Esophagus muscularis mucosa (tissue), 4 donors: ENCODE data around the gene RNF130. TPM values are rescaled to one million over a fixed set of nuclear protein-coding genes. Genes with fewer than 3 reads are reported as not detected.

ENCODE experiments used
- DNase-seq: peaks from one replicate; pipeline ENCODE4 v3.0.0-alpha.2; 2017; ENCODE audit errors: extremely low spot score
- H3K27ac ChIP-seq, 4 donors: fragments of 200-600 bp; sonication (generic); replicated peaks in 1 of 4; 1 replicate in 3 of 4; 2 replicates in 1 of 4; pipeline ENCODE4 v1.5.1; 2016 to 2019; ENCODE audit warnings: mild to moderate bottlenecking in 1 of 4
- H3K27me3 ChIP-seq, 4 donors: fragments of 200-600 bp; sonication (generic); one replicate each; pipeline versions ENCODE4 v1.5.1 to v1.6.0; 2016 to 2019
- H3K36me3 ChIP-seq, 4 donors: fragments of 200-600 bp; sonication (generic); one replicate each; pipeline ENCODE4 v1.5.1; 2016 to 2019
- H3K4me1 ChIP-seq, 4 donors: fragments of 200-600 bp; sonication (generic); one replicate each; pipeline ENCODE4 v1.5.1; 2016 to 2019
- H3K4me3 ChIP-seq, 4 donors: fragments of 200-600 bp; sonication (generic); 1 replicate in 2 of 4; 2 replicates in 2 of 4; pipeline ENCODE4 v1.5.1; 2016 to 2019; ENCODE audit warnings: mild to moderate bottlenecking in 4 of 4, moderate library complexity in 1 of 4
- H3K9me3 ChIP-seq, 4 donors: fragments of 200-600 bp; sonication (generic); 1 replicate in 3 of 4; 2 replicates in 1 of 4; pipeline ENCODE4 v1.5.1; 2016 to 2019
- CTCF ChIP-seq, 3 experiments: fragments of 200-600 bp in 2 of 3; fragments of 450-650 bp in 1 of 3; sonication (generic) in 2 of 3; IDR thresholded peaks; one replicate each; pipeline ENCODE4 v1.5.1; 2017 to 2019; ENCODE audit warnings: antibody characterized with exemption in 3 of 3, mild to moderate bottlenecking in 2 of 3, moderate library complexity in 1 of 3
- EP300 ChIP-seq: sonication (generic); formaldehyde crosslinking; IDR thresholded peaks from one replicate; pipeline ENCODE4 v1.6.1; 2017; ENCODE audit warnings: antibody characterized with exemption
- POLR2A ChIP-seq: fragments of 450-650 bp; IDR thresholded peaks from one replicate; pipeline ENCODE4 v1.6.1; 2017; ENCODE audit warnings: antibody characterized with exemption, moderate library complexity, mild to moderate bottlenecking, low read depth
- POLR2AphosphoS5 ChIP-seq, 2 donors: sonication (generic); formaldehyde crosslinking; IDR thresholded peaks; one replicate each; pipeline ENCODE4 v1.6.1; 2017; ENCODE audit warnings: antibody characterized with exemption in 2 of 2
- WGBS: methylation state at CpG from one replicate; pipeline ENCODE4 v1.1.5; 2018; 5-methylcytosine and 5-hydroxymethylcytosine counted together
- intact Hi-C: fragments of 100-400 bp; cut with DNase I; formaldehyde crosslinking; loops from one replicate; pipeline ENCODE4 v1.15.1; 2023
- small RNA-seq, 3 donors: library from RNA; depleted of rRNA; stranded (forward); fragments of <200 nt; gene quantifications; one replicate each; pipeline ENCODE3, GENCODE V24; 2016
- total RNA-seq, 4 donors: library from RNA; depleted of rRNA; stranded (reverse); fragments of >200 nt; gene quantifications; one replicate each; pipeline versions ENCODE4 v1.1.0 to v1.2.1, GENCODE V29; 2016

RNF130 gene
- total RNA-seq, 4 donors from 2014 or later = 98.4 to 136 (median 108) TPM

GRCh38 chr5:179905161-179905560, 166.4 kb downstream of the RNF130 start:
- Histone ChIP-seq H3K27me3 (no peaks in the 10 kb centered on the region), H3K4me1 (peaks cover 18 to 27% (median 24%) of the 10 kb centered on the region in 4 donors), H3K4me3 (no peak overlapping the region), H3K9me3 (no peaks in the 10 kb centered on the region), H3K27ac (no peak overlapping the region), H3K36me3 (peaks cover 9 to 49% (median 38%) of the 10 kb centered on the region in 4 donors)
- TF ChIP-seq POLR2A = no peak
- no peak for TF ChIP-seq CTCF (IDR thresholded peaks at IDR 0.05)
- no peak for TF ChIP-seq EP300
- TF ChIP-seq POLR2AphosphoS5 (IDR thresholded peaks at IDR 0.05) = no peak
- no peak for DNase-seq
- 87% methylated on average over 8 of the region's 8 CpGs for WGBS
- intact Hi-C loops = loop anchor here (5.0 to 10.0 kb wide), 3 partner anchors 43 to 170 kb away; partner anchors contain the start of gene RNF130

Small RNAs within 50 kb of the gene (small RNA-seq; reads per million reads assigned to genes)
- gene MIR340 = 99.1 to 241 (median 196) reads per million in 3 donors

Other genes with a start within 250 kb of the RNF130 start
- gene MRNIP, start 212.9 kb downstream of the RNF130 start, total RNA-seq = 10 to 100 TPM; 21.2 to 34.2 (median 23.3) TPM
- gene TBC1D9B, start 163.9 kb downstream of the RNF130 start, total RNA-seq = 100 to 1,000 TPM in 2 of 4 donors, 10 to 100 TPM in 2; 80.2 to 229 (median 143) TPM
- gene RASGEF1C, start 137.5 kb upstream of the RNF130 start, total RNA-seq = 1 to 10 TPM; 1.2 to 3.1 (median 2.5) TPM
- gene MAPK9, start 220.3 kb upstream of the RNF130 start, total RNA-seq = 10 to 100 TPM; 36.4 to 42.3 (median 37.8) TPM